ENCODE results near the gene AUTS2.

AUTS2 gene

DNA sequence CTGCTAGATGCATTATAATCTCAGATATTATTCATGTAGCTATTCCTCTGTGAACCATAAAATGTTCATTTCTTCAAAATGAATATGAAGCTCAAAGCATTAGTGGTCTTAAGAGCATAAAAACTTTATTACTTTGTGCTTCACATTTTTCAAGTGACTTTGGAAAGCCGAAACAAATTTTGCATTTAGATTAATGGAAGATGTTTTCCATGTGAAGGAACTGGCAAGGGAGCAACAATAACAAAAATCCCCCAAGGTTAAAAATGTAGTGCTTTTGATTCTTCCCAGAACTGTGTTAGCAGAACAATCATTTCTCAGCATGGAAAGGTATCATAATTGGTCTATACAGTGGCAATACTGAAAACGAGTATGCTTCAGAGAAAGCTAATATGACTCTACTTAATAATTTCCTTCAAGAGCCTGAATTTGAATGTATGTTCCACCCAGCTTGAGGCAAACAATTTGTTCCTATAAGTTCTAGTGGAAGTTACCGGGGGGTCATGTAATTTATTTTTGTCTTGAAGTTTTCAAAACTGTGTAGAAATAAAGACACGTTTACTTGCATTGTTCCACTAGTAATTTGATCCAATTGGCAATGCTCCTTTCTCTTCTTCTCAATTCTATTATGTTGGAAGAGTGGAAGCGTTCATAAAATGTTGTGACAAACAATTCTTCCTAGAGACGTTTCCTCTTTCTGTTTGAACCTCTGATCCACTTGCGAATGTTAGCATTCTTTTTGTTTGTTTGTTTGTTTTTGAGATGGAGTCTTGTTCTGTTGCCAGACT lies 665.4 kb downstream of the AUTS2 start:
- Mint-ChIP-seq H3K4me1 (peaks cover 15% of the 10 kb centered on the region), H3K4me3 (no peak overlapping the region), H3K27me3 (ENCODE audit: low read depth, poor library complexity) (peaks cover 3% of the 10 kb centered on the region), H3K36me3 (ENCODE audit: low read depth) (no peaks in the 10 kb centered on the region), H3K27ac (no peak overlapping the region), H3K9me3 (no peaks in the 10 kb centered on the region)
- no peak for DNase-seq
- no peak for TF ChIP-seq CTCF (IDR thresholded peaks at IDR 0.05)

GRCh38 chr7:70266186-70266585 lies 667.9 kb downstream of the AUTS2 start:
- Mint-ChIP-seq H3K27me3 (ENCODE audit: low read depth, poor library complexity) (peaks cover 3% of the 10 kb centered on the region), H3K27ac (no peak overlapping the region), H3K9me3 (no peaks in the 10 kb centered on the region), H3K36me3 (ENCODE audit: low read depth) (no peaks in the 10 kb centered on the region), H3K4me1 (peaks cover 19% of the 10 kb centered on the region), H3K4me3 (no peak overlapping the region)
- no peak for DNase-seq
- no peak for TF ChIP-seq CTCF (IDR thresholded peaks at IDR 0.05)

- no peak for DNase-seq
Measured at GRCh38 chr7:70267381-70268120, 669.3 kb downstream of the AUTS2 start.

GRCh38 chr7:70268179-70268578 lies 669.9 kb downstream of the AUTS2 start:
- TF ChIP-seq CTCF (IDR thresholded peaks at IDR 0.05): no peak
- Mint-ChIP-seq H3K27ac (no peak overlapping the region), H3K27me3 (ENCODE audit: low read depth, poor library complexity) (peaks cover 3% of the 10 kb centered on the region), H3K4me3 (no peak overlapping the region), H3K9me3 (no peaks in the 10 kb centered on the region), H3K4me1 (peaks cover 28% of the 10 kb centered on the region), H3K36me3 (ENCODE audit: low read depth) (no peaks in the 10 kb centered on the region)
- no peak for DNase-seq

More at GRCh38 chr7:70267381-70268120, 669.3 kb downstream of the AUTS2 start:
- Mint-ChIP-seq H3K4me3 (no peak overlapping the region), H3K4me1 (peaks cover 28% of the 10 kb centered on the region), H3K27ac (peak overlapping the region; percentile 11), H3K36me3 (ENCODE audit: low read depth) (no peaks in the 10 kb centered on the region), H3K27me3 (ENCODE audit: low read depth, poor library complexity) (peaks cover 3% of the 10 kb centered on the region), H3K9me3 (no peaks in the 10 kb centered on the region)
- TF ChIP-seq CTCF (IDR thresholded peaks at IDR 0.05): no peak

DNA sequence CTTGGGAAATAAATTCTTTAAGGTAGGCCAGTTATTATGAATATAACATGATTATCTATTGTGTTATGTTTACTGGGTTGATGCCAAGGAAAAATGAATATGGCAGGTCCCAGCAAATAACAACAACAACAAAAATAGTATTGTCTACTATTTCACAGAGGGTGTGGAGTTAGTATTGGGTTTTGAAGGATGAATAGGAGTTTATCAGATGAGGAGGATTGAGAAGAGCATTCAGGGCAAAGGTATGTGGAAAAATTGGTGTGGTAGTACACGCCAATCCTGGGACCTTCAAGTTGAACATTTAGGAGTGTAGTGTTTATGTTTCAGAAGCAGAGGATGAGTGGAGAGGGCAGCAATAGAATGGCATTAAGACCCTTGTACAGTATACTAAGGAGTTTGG lies 671.9 kb downstream of the AUTS2 start:
- Mint-ChIP-seq H3K4me3 (no peak overlapping the region), H3K36me3 (ENCODE audit: low read depth) (no peaks in the 10 kb centered on the region), H3K27me3 (ENCODE audit: low read depth, poor library complexity) (peaks cover 3% of the 10 kb centered on the region), H3K27ac (no peak overlapping the region), H3K9me3 (no peaks in the 10 kb centered on the region), H3K4me1 (peaks cover 28% of the 10 kb centered on the region)
- TF ChIP-seq CTCF (IDR thresholded peaks at IDR 0.05): no peak
- DNase-seq: no peak
